HCT116 (cell line): ENCODE results near the gene P2RY12. TPM values are rescaled to one million over a fixed set of nuclear protein-coding genes. Genes with fewer than 3 reads are reported as not detected.

Experiments
- ATAC-seq: fragments of 200-7000 bp; cut with Tn5 transposase; 2 replicates; pipeline ENCODE4 v1.9.1; 2020; ENCODE audit warnings: mild to moderate bottlenecking, moderate library complexity
- BruUV-seq: library from RNA; stranded (reverse); fragments of 400-500 nt; replicated peaks from 2 replicates; lab custom pipeline; 2021; lab: Mats Ljungman, UMichigan
- CTCF ChIA-PET: fragments of 300-600 bp; sonication (Branson Sonifier 250); formaldehyde crosslinking; loops from one replicate; lab custom pipeline; 2021; ENCODE audit warnings: antibody characterized with exemption; lab: Charles Lee
- POLR2A ChIA-PET: fragments of 300-600, 350-600 bp; sonication (Branson Sonifier 250); formaldehyde crosslinking; loops from one replicate; lab custom pipeline; 2021; ENCODE audit warnings: antibody characterized with exemption; lab: Charles Lee
- RAD21 ChIA-PET, 2 experiments: fragments of 300-600 bp; sonication (Branson Sonifier 250); formaldehyde crosslinking; loops; one replicate each; lab custom pipeline; 2023; ENCODE audit warnings: low total read pairs in 2 of 2; ENCODE audit not compliant: uncharacterized antibody in 2 of 2, unreplicated experiment in 2 of 2, low non-redundant PET in 1 of 2; lab: Charles Lee
- DNase-seq: peaks from one replicate; pipeline ENCODE4 v3.0.0-alpha.2; 2010; ENCODE audit warnings: low read depth, low spot score
- H2AFZ ChIP-seq: fragments of 200-600 bp; shearing (Covaris generic), sonication (generic); 2 replicates; pipeline ENCODE4 v1.6.1; 2017; ENCODE audit warnings: low read depth, mixed run types, mixed read lengths, antibody characterized with exemption, low read length; ENCODE audit not compliant: poor library complexity, severe bottlenecking
- H3K27ac ChIP-seq: 2 replicates; pipeline ENCODE4 v1.5.1; 2012; ENCODE audit warnings: low read depth, low read length
- H3K27me3 ChIP-seq: fragments of 200-600 bp; sonication (generic); 2 replicates; pipeline ENCODE4 v1.6.1; 2016; ENCODE audit warnings: mixed run types, low read length, mixed read lengths; ENCODE audit not compliant: insufficient read depth
- H3K36me3 ChIP-seq, 2 experiments: fragments of 200-500 bp in 1 of 2; fragments of 200-600 bp in 1 of 2; sonication (Bioruptor generic) in 1 of 2; sonication (generic) in 1 of 2; 2 replicates each; pipeline versions ENCODE4 v1.5.1 to v1.6.1; 2014 to 2016; ENCODE audit warnings: low read length in 2 of 2, inconsistent platforms in 1 of 2, mixed read lengths in 1 of 2, mixed run types in 1 of 2; ENCODE audit not compliant: insufficient read depth in 2 of 2, control insufficient read depth in 1 of 2
- H3K4me1 ChIP-seq, 2 experiments: fragments of 200-600 bp in 1 of 2; sonication (generic) in 1 of 2; 2 replicates each; pipeline versions ENCODE4 v1.5.1 to v1.6.1; 2012 to 2017; ENCODE audit warnings: low read length in 2 of 2, inconsistent platforms in 1 of 2, mild to moderate bottlenecking in 1 of 2, mixed read lengths in 1 of 2, mixed run types in 1 of 2, moderate library complexity in 1 of 2; ENCODE audit not compliant: insufficient read depth in 2 of 2, control insufficient read depth in 1 of 2
- H3K4me2 ChIP-seq: fragments of 200-600 bp; sonication (generic); 2 replicates; pipeline ENCODE4 v1.6.1; 2017; ENCODE audit warnings: mixed run types, low read length, mixed read lengths
- H3K4me3 ChIP-seq, 2 experiments: fragments of 200-600 bp in 1 of 2; sonication (generic) in 1 of 2; replicated peaks in 1 of 2; 2 replicates each; pipeline ENCODE4 v1.5.1; 2011 to 2016; ENCODE audit warnings: low read length in 2 of 2, control low read depth in 1 of 2, low read depth in 1 of 2, mild to moderate bottlenecking in 1 of 2, mixed read lengths in 1 of 2, mixed run types in 1 of 2
- H3K79me2 ChIP-seq: fragments of 200-600 bp; sonication (generic); 2 replicates; pipeline ENCODE4 v1.6.1; 2017; ENCODE audit warnings: mild to moderate bottlenecking, mixed run types, low read length, moderate library complexity, mixed read lengths; ENCODE audit not compliant: insufficient read depth
- H3K9ac ChIP-seq: fragments of 200-600 bp; sonication (generic); 2 replicates; pipeline ENCODE4 v1.6.1; 2016; ENCODE audit warnings: low read length, mixed read lengths
- H3K9me2 ChIP-seq: fragments of 200-600 bp; sonication (generic), shearing (Covaris generic); 2 replicates; pipeline ENCODE4 v1.6.1; 2017; ENCODE audit warnings: mixed run types, mild to moderate bottlenecking, moderate library complexity; ENCODE audit not compliant: insufficient read depth
- H3K9me3 ChIP-seq, 2 experiments: fragments of 200-500 bp in 1 of 2; fragments of 200-600 bp in 1 of 2; sonication (Bioruptor generic) in 1 of 2; sonication (generic) in 1 of 2; 2 replicates each; pipeline ENCODE4 v1.6.1; 2014 to 2017; ENCODE audit warnings: low read length in 2 of 2, mixed read lengths in 2 of 2, inconsistent platforms in 1 of 2, low read depth in 1 of 2, mild to moderate bottlenecking in 1 of 2, mixed run types in 1 of 2, moderate library complexity in 1 of 2; ENCODE audit not compliant: control insufficient read depth in 1 of 2, insufficient read depth in 1 of 2
- H4K20me1 ChIP-seq: fragments of 200-600 bp; sonication (generic), shearing (Covaris generic); 2 replicates; pipeline ENCODE4 v1.6.1; 2017; ENCODE audit warnings: mixed run types, mild to moderate bottlenecking, moderate library complexity; ENCODE audit not compliant: insufficient read depth
- CBX3 ChIP-seq: IDR thresholded peaks from 2 replicates; pipeline ENCODE4 v1.6.1; 2012; ENCODE audit warnings: low read depth
- CEBPB ChIP-seq: IDR thresholded peaks from 2 replicates; pipeline ENCODE4 v1.6.1; 2012; ENCODE audit warnings: low read depth
- SP1 ChIP-seq: IDR thresholded peaks from 2 replicates; pipeline ENCODE4 v1.6.1; 2012; ENCODE audit warnings: low read depth
- ZFX ChIP-seq: fragments of 450-650 bp; IDR thresholded peaks from 2 replicates; pipeline ENCODE4 v1.6.1; 2017
- ZNF274 ChIP-seq: fragments of 200-500 bp; sonication (Bioruptor generic); IDR thresholded peaks from 2 replicates; pipeline ENCODE4 v1.6.1; 2014; ENCODE audit warnings: mild to moderate bottlenecking, low read depth, low read length, inconsistent platforms
- intact Hi-C: fragments of 100-400 bp; cut with micrococcal nuclease; formaldehyde crosslinking; loops from 2 replicates; pipeline ENCODE4 v1.10.0; 2022
- total RNA-seq: library from RNA; stranded (reverse); gene quantifications from one replicate; pipeline ENCODE4 v1.2.1, GENCODE V29; 2021; ENCODE audit not compliant: unreplicated experiment
- TF ChIP-seq, protein P1 (sequence below): IDR thresholded peaks from 2 replicates; pipeline ENCODE4 v1.6.1; 2012; ENCODE audit warnings: low read depth
- TF ChIP-seq, protein P2 (sequence below), 3 experiments: fragments of 200-600 bp in 1 of 3; sonication (generic) in 1 of 3; IDR thresholded peaks in 2 of 3; conservative IDR thresholded peaks in 1 of 3; 2 replicates each; pipeline ENCODE4 v1.5.1; 2012 to 2017; ENCODE audit warnings: low read depth in 2 of 3, low read length in 2 of 3, antibody characterized with exemption in 1 of 3, borderline replicate concordance in 1 of 3, control low read depth in 1 of 3, mild to moderate bottlenecking in 1 of 3, mixed read lengths in 1 of 3, mixed run types in 1 of 3, moderate library complexity in 1 of 3; ENCODE audit not compliant: insufficient read depth in 1 of 3
- TF ChIP-seq, protein P3 (sequence below): IDR thresholded peaks from 2 replicates; pipeline ENCODE4 v1.6.1; 2012

P2RY12 gene
- total RNA-seq, 1 experiment from 2014 or later = not detected

DNA sequence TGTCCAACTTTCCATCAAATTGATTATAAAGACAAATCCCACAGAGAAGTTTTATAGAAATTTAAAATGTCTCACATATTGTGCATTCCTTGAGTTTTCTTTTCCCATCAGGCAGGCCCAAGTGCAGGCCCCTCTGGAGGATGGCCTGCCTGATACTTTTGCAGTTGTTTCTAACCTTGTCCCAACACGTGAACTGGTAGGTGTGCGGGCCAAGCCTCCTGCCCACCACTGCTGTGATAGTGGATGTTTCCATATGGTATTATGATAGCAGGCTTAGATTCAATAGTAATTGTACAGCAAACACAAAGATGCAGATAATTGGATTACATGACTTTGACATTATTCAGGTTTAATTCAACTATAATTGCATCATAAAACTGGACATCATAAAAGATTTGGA lies 1.4 kb downstream of the P2RY12 start:
- H3K27ac ChIP-seq = no peak overlapping the region
- no peak overlapping the region for H3K4me2 ChIP-seq
- H2AFZ ChIP-seq = no peak overlapping the region
- no peaks in the 10 kb centered on the region for H3K79me2 ChIP-seq
- no peaks in the 10 kb centered on the region for H3K9me3 ChIP-seq
- intact Hi-C loops = no loop called here
- ChIA-PET CTCF (no interaction called here), POLR2A (no interaction called here), RAD21 (no interaction called here)
- H3K27me3 ChIP-seq = no peaks in the 10 kb centered on the region
- H4K20me1 ChIP-seq = no peaks in the 10 kb centered on the region
- ATAC-seq (no peak), DNase-seq (no peak)
- no peaks in the 10 kb centered on the region for H3K36me3 ChIP-seq
- no TSS peak for BruUV-seq
- TF ChIP-seq, protein P1, sequence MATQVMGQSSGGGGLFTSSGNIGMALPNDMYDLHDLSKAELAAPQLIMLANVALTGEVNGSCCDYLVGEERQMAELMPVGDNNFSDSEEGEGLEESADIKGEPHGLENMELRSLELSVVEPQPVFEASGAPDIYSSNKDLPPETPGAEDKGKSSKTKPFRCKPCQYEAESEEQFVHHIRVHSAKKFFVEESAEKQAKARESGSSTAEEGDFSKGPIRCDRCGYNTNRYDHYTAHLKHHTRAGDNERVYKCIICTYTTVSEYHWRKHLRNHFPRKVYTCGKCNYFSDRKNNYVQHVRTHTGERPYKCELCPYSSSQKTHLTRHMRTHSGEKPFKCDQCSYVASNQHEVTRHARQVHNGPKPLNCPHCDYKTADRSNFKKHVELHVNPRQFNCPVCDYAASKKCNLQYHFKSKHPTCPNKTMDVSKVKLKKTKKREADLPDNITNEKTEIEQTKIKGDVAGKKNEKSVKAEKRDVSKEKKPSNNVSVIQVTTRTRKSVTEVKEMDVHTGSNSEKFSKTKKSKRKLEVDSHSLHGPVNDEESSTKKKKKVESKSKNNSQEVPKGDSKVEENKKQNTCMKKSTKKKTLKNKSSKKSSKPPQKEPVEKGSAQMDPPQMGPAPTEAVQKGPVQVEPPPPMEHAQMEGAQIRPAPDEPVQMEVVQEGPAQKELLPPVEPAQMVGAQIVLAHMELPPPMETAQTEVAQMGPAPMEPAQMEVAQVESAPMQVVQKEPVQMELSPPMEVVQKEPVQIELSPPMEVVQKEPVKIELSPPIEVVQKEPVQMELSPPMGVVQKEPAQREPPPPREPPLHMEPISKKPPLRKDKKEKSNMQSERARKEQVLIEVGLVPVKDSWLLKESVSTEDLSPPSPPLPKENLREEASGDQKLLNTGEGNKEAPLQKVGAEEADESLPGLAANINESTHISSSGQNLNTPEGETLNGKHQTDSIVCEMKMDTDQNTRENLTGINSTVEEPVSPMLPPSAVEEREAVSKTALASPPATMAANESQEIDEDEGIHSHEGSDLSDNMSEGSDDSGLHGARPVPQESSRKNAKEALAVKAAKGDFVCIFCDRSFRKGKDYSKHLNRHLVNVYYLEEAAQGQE = no peak
- TF ChIP-seq, protein P2, sequence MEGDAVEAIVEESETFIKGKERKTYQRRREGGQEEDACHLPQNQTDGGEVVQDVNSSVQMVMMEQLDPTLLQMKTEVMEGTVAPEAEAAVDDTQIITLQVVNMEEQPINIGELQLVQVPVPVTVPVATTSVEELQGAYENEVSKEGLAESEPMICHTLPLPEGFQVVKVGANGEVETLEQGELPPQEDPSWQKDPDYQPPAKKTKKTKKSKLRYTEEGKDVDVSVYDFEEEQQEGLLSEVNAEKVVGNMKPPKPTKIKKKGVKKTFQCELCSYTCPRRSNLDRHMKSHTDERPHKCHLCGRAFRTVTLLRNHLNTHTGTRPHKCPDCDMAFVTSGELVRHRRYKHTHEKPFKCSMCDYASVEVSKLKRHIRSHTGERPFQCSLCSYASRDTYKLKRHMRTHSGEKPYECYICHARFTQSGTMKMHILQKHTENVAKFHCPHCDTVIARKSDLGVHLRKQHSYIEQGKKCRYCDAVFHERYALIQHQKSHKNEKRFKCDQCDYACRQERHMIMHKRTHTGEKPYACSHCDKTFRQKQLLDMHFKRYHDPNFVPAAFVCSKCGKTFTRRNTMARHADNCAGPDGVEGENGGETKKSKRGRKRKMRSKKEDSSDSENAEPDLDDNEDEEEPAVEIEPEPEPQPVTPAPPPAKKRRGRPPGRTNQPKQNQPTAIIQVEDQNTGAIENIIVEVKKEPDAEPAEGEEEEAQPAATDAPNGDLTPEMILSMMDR (IDR thresholded peaks at IDR 0.05 in 2 of 3, conservative IDR thresholded peaks at IDR 0.05 in 1 of 3; ENCODE audit: borderline replicate concordance in 1 of 3, insufficient read depth in 1 of 3, low read depth in 2 of 3, low read length in 2 of 3) = no peak
- TF ChIP-seq, protein P3, sequence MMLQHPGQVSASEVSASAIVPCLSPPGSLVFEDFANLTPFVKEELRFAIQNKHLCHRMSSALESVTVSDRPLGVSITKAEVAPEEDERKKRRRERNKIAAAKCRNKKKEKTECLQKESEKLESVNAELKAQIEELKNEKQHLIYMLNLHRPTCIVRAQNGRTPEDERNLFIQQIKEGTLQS = no peak
- TF ChIP-seq CEBPB (no peak), ZNF274 (no peak), CBX3 (no peak), SP1 (no peak), ZFX (no peak)
- no peaks in the 10 kb centered on the region for H3K9me2 ChIP-seq
- H3K9ac ChIP-seq = no peak overlapping the region
- H3K4me3 ChIP-seq = no peak overlapping the region
- H3K4me1 ChIP-seq = no peaks in the 10 kb centered on the region
